Measurements from ENCODE around the gene ATP6V1F.

ATP6V1F gene

DNA sequence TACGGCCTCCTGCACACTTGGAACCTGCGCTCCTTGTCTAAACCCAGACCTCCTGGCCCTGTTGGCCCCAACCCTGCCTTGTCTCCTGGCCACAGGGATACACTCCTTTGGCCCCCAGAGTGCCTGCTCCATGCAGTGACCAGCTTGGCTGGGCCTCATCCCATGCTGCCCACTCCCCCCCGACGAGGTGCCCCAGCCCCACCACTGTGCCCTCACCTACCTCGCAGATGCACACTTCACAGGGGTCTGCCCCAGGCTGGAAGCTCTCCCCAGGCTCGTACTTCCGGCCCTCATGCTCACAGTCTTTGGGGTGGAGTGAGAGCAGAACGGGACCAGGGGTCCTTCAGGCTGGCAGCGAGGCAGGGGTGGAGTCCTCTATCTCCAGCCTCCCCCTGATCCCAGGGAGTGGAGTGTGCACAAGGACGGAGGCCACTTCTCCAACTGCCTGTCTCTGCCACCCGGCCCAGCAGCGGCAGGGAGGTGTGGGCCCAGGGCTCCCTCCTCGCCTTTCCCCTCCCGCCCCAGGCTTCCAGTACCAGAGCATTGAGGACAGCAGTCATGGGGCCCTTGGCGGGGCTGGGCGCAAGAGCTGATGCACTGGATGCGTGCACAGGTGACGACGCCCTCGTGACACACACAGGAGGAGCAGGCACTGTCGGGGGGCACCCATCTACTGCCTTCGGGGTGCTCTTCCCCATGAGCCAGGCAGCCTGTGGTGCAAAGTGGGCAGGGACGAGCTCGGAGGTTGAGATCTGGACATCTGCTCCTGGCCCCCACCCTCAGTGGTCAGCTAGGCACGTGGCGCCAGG lies 22.1 kb downstream of the ATP6V1F start:
- no peak for DNase-seq

DNA sequence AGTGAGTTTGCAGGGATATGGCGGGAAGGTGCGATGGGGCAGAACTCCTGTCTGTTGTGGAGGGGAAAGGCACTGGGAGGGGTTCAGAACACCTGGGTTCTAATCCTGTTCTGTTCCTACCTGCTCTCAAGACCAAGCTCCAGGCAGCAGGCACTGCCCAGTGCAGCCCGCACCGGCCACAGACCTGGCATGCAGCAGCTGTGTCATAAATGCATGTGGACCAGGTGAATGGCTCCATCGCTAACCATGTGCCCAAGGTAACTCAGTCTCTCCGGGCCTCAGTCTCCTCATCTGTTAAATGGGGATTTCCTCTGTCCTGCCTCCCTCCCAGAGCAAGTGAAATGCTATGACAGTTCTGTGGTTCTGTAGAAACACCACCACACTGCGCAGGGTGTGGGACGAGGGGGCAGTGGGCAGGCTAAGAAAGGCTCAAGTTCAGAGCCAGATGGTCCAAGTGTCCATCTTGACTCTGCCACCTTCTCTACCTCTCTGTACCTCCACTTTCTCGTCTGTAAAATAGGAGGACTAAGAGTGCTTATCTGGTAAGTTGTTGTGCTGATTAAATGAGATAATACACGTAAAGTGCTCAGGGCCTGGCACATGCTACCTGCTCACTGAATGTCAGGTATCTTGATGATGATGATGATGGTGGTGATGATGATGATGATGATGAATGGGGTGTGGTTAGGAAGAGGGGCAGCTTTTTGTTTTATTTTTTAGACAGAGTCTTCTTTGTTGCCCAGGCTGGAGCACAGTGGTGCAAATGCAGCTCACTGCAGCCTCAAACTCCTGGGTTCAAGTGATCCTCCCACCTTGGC lies 22.9 kb downstream of the ATP6V1F start:
- no peak for DNase-seq

DNA sequence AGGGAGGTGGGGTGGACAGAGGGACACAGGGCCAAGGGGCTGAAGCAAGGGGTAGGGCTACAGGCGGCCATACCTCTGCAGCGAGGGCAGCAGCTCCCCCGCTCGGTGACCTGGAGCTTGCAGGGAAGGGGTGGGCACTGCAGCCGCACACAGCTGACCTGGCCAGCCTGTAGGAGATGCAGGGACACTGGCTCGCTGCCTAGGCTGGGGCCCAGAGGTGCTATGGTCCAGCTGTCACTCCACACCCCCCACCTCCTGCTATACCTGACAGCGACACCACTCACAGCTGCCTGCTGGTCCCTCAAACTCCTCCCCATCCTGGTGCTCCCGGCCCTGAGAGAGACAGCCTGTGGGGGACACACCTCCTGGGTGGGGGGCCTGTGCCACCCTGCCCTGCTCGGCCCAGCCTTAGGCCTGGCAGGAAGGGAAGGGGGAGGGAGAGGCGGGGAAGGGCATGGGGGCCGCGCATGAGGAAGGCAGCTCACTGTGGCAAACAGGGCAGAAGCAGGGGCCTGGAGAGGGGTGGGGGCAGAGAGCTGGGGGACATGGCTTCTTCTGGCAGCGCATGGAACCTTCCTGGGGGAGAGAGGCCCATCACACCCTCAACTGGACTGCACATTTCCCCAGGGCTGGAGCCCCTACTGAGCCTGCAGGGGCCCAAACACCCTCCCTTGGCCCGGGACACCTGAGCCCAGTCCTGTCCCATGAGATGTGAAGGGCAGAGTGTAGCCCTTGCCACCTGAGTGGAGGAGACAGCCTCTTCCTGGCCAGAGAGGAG lies 23.9 kb downstream of the ATP6V1F start:
- DNase-seq = no peak

DNA sequence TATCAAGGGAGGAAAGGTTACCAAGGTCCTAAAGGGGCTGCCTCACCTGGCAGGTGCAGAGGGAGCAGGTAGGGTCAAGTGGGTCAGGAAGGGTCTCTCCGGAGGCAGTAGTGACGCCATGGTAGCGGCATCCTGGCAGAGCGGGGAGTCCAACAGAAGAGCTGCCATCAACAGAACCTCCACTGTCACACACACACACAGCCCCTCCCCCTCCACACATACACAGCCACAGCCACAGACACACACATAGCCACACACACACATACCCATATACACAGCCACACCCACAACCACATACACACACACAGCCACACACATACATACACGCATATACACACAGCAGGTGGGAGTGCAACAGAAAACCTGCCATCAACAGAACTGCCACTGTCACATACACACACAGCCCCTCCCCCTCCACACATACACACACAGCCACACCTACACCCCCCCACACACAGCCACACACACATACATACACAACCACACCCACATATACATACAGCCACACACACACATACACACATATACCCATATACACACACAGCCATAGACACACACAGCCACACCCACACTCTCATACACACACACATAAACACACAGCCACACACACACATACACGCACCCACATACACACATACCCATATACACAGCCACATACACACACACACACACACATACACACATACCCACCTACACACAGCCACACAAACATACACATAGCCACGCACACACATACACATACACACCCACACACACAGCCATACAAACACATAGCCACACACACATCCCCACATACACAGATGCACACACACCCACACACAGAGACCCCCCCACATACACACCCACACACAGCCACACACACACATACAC lies 24.7 kb downstream of the ATP6V1F start:
- DNase-seq = no peak

DNA sequence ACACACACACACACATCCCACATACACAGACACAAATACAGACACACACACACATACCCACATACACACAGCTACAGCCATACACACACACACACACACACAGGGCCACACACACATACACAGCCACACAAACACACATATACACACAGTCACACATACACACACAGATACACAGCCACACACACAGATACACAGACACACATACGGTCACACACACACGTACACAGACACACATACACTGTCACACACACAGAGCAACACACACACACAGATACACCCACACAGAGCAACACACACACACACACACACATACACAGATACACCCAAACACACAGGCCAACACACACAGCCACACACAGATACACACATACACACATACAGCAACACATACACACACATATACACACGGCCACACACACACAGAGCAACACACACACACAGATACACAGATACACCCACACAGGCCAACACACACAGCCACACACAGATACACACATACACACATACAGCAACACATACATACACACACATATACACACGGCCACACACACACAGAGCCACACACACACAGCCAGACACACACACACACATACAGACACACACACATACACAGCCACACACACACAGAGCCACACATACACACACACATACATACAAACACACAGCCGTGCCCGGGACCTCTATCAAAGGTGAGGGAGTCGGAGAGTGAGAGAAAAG lies 25.5 kb downstream of the ATP6V1F start:
- no peak for DNase-seq

DNA sequence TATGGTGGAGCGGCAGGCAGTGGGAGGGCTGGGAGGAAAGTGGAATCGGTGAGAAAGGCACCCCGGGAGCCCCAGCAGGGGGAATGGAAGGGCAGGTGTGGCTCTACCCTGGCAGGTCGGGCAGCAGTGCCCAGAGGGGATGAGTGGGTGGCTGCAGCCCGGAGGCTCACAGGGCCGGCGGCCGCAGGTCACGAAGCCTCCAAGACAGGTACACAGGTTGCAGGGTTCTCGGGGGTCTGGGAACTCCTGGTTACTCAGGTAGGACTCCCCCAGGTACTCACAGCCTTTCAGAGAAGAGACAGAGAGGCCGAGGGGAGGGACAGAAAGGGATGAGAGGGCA lies 26.1 kb downstream of the ATP6V1F start:
- DNase-seq = no peak

DNA sequence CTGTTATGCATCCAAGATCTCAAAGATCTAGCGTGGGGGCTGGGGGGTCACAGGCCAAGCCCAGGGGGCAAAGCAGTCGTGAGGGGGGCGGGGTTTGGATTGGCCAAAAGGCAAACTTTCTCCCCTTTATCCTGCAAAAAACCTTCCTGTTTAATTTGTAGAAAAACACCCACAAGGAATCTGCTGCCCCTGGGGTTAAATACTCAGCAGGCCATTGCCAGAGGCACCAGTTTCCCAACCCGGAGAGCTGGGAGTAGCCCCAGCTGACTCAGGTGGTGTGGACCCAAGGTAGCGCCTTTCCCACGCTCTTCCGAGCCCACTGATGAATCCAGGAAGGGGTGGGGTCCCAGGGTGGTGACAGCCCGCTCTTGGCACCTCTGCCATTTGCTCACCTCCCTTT lies 26.5 kb downstream of the ATP6V1F start:
- DNase-seq = no peak

DNA sequence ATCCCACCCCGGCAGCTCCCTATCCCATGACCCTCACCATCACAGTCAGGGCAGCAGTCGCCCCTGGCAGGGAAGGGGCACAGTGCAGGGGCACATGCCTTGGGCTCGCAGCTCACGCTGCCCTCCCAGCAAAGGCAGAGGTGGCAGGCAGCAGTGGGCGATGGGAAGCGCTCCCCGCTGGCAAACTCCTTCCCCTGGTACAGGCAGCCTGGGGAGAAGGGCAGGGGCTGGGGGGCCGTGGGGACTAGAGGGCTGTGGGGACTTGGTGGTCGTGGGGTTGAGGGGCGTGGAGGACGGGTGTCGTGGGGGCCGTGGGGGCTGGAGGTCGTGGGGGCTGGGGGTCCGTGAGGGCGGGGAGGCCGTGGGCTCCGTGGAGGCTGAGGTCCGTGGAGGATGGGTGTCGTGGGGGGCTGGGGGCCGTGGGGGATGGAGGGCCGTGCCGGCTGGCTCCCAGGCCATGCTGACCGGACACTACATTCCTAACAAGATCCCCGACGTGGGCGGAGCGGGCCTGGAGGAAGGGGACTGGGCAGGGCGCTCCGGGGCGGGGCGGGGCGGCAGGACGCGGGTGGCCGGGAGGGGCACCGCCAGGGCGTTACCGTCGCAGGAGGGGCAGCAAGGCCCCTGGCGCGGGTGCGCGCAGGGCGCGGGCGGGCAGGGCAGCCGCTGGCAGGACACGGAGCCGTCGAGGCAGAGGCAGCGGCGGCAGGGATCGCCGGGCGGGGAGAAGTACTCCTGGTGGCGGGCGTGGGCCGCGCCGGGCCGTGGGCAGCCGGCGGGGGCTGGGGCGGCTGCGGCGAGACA lies 27.9 kb downstream of the ATP6V1F start:
- no peak for DNase-seq

DNA sequence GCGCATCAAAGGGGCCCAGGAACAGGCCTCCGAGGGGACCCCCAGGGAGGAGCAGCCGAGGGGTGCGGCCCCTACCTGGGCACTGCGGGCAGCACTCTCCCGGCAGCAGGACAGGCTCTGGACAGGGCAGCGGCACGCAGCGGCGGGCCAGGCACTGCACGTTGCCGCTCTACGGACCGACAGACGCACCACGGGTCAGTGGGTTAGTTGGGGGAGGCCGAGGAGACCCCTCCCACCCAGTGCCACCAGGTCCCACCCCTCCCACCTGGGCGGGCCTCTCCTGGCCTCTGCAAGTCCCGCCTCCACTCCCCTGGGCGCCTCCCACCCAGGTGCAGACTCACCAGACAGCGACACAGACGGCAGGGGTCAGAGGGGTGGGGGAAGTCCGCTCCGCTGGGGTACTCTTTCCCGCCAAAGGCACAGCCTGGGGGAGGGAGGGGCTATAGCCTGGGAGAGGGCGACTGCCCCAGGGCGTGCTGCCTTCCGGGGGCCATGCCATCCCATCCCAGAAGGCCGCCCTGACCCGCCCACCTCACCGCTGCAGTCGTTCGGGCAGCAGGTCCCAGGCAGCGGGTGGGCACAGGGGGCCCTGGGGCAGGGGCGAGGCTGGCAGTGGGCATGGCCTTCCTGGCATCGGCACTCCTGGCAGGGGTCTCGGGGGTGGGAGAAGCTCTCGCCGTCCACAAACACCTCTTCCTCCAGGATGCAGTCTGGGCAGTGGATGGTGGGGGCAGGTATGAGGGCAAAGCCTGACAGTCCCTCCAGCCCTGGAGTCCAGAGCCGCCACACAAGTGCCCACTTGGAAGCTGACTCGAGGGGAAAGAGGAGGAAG lies 28.7 kb downstream of the ATP6V1F start:
- no peak for DNase-seq

DNA sequence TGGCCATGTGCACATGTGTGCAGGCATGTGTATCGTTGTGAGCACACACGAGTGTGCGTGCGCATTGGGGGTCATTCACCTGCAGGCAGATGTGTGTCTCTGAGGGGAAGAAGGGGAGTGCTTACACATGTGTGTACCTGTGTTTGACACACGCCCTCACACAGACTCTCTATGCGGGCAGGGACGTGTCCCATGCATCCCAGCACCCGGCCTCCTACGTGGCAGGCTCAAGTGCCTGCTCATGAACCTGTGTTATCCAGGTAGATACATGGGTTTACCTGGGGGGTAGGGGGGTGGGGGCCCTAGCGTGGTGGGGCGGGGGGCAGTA lies 29.2 kb downstream of the ATP6V1F start:
- DNase-seq = no peak

DNA sequence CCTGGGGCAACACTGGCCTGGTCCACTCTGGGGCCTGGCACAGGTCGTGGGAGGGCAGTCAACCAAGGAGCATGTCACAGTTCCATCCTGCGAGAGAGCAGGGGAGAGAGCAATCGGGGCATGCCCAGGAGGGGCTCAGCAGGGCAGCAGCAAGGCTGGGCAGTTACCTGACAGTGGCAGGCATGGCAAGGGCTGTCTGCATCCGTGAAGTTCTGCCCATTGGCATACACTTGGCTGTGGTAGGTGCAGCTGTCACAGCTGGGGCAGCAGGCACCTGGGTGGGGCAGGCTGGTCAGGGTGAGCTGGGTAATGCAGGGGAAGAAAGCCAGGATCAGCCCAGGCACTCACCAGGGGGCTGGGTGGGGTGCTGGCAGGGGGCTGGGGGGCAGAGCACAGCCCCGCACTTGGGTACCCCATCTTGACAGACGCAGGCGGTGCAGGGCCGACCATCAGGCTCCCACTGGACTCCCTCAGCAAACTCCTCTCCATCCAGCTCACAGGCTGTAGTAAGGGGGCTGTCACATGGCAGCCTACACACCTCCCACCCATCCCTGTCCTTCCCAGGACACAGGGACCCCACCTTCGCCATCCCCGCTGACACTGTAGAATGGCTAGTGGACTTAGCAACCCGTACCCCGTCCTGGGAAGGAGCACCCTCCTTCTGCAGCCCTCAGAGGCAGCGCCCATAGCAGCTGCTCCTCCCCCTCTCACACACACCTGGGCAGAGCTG lies 30.0 kb downstream of the ATP6V1F start:
- no peak for DNase-seq

DNA sequence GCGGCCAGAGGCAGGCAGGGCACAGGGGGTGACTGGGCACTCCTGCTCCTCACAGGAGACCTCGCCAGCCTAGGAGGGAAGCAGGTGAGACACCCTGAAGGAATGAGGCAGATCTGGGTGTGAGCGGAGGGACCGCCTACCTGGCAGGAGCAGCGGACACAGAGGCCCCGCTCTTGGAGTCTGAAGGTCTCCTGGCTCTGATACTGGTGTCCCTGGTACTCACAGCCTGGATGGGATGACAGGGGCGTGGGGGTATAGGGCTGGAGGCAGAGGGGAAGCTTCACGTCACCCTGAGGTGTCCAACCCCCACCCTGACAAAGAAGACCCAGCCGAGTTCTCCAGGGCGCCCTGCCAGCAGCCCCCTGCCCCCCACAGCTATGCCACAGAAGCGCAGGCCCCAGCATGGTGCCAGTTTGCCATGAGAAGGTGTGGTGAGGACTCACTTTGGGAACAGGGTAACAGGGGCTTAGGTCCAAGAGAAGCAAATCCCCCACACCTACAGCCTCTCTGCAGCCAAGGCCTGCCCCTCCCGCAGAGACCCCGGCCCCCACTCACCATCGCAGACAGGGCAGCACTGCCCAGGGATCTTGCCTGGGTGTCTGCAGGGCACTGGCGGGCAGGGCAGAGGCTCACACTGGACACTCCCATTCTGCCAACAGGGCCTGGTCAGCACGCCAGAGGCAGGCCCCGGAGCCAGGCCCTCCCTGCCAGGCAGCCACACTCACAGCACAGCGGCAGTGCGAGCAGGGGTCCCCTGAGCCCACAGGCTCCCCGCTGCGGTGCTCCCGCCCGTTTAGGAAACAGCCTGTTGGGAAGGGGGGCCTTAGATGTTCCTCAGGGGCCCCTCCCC lies 30.8 kb downstream of the ATP6V1F start:
- no peak for DNase-seq

DNA sequence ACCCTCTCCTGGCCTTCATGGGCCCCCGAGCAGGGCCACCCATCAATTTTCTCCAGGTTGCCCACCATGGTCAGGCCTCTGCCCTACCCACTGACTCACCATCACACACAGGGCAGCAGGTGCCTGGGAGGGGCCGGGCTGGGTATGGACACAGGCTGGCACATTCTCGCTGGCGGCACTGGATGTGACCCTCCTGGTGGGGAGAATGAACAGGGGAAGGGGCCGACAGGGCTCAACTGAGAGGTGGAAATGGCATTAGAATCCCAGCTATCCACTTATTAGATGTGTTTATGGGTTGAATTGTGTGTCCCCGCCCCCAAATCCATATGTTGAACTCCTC lies 31.4 kb downstream of the ATP6V1F start:
- DNase-seq = no peak

DNA sequence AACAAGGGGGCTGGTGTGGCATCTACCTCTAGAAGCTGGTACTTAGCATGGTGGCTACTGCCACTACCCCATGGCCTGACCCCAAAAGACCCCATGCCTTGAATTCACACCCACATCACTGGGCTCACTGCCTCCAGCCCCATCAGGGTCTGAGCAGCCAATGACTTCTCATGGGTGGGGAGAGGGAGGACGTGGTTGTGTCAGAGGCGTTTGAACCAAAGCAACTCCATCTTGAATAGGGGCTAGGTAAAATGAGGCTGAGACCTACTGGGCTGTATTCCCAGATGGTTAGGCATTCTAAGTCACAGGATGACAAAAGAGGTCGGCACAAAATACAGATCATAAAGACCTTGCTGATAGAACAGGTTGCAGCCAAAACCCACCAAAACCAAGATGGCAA lies 32.7 kb downstream of the ATP6V1F start:
- DNase-seq = no peak

DNA sequence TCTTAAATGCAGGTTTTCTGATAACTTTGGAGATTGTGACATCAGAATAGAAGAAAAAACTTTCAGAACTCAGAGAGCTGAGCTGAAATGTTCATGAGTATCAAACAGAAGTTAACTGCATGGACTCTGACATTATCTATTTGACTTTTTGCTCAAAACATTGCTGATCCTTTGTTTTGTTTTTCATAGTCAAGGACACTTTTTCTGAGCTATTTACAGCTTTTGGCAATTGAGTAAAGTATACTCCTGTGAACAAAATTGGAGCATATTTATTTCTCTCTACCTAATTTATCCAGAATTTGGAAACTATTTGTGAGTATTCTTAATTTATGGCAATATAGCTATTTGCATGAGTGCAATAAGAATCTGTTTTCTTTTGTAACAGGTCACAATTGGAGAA lies 36.7 kb downstream of the ATP6V1F start:
- DNase-seq = no peak

DNA sequence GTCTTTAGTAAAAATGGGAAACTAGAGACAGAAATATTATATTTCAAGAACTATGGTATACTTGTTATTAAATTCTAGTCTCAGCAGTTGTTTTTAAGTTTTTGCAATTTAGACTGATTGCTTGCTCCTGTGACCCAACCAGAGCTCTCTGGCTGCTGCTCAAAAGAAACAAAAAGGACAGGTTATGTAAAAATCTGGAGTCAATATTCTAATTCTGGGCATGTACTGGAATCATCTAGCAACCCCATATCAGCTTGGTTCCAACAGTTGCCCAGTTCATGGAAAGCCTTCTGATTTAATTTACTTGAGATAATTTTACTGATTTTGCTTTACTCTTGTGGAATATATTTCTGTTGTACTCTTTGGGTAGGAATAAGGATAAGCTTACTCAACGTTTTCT lies 37.6 kb downstream of the ATP6V1F start:
- no peak for DNase-seq

DNA sequence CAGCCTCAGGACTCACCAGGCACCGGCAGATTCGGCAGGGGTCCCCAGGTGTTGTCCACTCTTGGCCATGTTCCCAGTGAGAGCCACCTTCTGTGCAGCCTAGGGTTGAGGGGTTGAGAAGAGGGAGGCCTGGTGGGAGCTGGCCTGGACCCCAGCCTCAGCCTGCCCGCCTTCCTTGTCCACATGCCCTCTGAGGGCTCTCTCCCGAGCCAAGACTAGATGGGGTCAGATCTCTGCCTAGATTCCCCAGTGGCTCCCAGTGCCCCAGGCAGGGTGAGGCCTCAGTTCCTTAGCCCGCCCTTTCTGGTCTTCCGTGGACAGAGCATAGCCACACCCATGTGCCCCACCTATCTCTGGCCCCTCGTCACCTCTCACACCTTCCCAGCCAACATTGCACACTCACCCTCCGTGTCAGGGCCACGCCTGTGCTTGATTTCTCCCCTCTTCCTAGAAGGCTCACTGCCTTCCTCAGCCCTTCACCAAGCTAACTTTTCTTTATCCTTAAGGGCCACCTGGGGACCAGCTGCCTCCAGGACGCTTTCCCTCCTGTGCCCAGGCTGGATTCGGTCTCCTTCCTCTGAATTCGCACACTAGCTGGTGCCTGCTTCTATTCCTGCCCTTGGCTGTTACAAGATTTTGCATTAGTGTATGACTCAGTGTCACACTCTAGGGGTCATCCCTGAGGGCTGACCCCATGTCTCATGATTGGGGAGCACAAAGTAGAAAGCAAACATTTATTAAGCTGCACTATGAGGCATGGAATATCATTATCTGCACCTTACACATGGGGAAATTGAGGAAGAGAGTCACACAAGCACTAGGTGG lies 40.3 kb downstream of the ATP6V1F start:
- no peak for DNase-seq

All from CD4-positive, alpha-beta T cell treated with Interleukin-12 subunit alpha and Interleukin-12 subunit beta, for 1 hour (primary cell).